GM18909 (cell line): ENCODE measurements around the gene THOP1.
"Not testable (repeated sequence)": the region's sequence is repeated elsewhere in the genome, so short reads cannot be mapped to it uniquely, and the experiment has no call there.

Experiments used
- ATAC-seq: cut with Tn5 transposase; IDR thresholded peaks from one replicate; pipeline ENCODE4 v1.9.1; 2021; ENCODE audit warnings: mild to moderate bottlenecking; ENCODE audit not compliant: unreplicated experiment, poor library complexity

THOP1 gene

DNA sequence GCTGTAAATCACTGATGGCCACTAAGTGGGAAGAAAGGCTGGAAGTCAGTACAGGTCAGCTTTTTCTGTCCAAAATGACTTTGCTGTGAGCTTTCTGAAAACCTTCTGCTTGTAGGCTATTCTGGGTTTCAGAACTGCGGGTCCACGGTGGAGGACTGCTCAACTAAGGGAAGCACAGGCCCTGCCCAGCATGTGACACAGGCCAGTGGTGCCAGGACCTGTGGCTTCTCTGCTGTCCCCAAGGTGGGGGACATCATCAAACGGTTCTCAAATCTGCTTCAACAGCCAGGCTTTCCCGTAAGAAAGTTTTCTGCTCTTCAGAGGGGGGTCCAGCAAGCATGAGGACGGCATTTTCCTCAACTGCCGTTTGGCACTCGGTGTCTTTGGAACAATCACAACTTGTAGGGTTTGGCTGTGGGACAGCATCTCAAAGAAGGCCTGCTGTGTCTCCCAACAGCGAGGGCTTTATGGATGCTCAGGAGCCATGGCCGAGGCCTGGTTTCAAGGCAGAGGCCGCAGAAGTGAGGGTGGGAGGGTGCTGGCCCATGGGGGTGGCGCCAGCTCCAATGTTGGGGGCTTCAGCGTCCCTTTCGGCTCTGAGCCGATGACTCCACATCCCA lies 6.1 kb upstream of the THOP1 start:
- no peak for ATAC-seq

DNA sequence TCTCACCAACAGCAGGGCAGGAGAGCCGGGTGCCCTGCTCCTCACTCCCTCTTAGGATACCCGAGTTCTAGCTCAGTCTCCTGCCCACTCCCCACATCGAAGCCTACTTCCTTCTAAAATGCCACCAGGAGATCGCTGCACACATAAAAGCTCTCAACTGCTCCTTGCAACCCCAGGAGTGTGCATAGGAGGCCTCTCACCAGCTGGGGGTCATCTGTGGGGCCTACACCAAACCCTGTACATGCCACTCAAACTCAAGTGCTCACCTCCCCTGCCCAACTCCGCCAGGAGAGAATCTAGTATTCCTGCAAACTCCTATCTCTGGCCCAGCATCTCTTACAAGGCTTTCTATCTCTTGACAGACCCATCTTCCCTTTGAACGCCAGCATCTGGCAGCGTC lies 5.0 kb upstream of the THOP1 start:
- no peak for ATAC-seq

DNA sequence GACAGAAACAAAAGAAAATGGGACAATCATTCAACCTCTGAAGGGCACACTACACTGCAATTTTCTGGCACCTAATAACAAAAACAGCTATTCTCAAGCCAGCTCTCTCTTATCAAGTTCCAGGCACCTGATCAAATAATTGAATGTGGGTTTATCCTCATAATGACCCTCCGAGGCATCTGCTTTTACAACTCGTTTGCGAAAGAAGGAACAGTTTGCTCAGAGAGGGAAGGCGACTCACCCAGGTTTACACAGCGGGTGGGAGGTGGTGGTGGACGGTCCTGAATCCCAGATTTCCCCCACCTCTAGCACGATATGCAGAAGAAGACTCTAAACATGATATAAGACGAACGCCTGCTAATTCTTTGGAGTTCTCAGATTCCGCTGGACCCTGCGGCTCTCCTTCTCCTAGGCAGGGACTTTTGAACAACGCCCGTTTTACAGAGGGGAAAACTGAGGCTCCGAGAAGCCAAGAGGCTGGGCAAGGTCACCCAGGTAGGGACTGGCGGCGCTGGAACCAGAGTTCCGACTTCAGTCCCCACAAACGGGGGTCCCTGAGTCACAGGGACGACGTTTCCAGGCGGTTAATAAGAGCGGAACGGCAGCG lies 2.9 kb upstream of the THOP1 start:
- ATAC-seq: no peak

DNA sequence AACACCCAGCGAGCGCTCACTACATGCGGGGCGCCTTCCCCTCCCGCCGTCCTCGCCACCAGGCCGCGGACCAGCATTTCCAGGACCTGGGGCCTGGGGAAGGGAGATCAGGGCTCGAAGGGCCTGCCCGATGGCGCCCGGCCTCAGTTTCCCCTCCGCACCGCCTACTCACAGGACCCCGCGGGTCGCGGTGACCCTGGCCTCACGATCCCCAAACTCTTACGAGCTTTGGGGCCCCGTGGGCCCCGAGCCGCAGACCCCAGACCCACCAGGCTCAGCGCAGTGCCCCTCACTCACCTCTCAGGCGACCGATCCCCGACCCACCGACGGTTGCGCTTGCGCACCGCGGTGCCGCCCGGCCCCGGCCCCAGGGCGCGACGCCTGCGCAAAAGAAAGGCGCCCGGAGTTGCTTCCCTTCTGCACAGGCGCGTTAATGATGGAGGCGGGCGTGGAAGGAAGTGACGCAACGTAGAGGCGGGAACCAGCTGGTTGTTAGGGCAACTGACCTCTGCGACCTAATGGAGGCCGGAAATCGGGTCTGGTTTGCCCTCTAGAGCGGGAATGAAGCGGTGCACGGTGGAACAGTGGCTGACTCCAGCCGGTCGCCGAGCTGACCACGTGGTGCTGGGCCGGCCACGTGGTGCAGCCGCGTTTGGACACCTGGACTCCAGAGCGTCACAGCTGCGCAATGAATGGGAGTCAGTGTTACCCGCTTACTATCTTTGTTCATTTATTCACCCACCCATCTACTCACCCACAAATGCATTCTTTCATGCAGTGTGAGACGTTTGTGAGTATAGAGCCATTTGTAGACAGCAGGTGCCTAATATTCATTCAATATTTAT lies 2.1 kb upstream of the THOP1 start, which contains the start of gene SGTA:
Gene SGTA, minus strand, starts transcription at position 338 of the 845 bp plus-strand sequence. CDS start 14,205 bp downstream, outside the sequence.
- ATAC-seq: peak; percentile 77

DNA sequence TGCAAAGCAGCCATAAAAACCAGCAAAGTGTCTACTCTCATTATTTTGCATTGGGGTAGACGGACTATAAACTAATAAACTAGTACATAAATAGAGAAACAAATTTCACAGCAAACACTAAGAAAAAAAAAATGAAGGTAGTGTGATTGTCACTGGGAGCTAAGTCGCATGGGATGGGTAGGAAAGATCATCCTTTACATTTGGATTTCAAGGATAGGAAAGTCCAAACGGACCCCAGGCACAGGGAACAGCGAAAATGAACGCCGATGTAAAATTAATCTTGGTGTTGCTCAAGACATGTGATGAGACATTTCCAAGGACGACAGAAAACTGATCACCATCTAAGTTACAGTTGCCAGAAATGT lies 1.5 kb upstream of the THOP1 start:
- no peak for ATAC-seq

DNA sequence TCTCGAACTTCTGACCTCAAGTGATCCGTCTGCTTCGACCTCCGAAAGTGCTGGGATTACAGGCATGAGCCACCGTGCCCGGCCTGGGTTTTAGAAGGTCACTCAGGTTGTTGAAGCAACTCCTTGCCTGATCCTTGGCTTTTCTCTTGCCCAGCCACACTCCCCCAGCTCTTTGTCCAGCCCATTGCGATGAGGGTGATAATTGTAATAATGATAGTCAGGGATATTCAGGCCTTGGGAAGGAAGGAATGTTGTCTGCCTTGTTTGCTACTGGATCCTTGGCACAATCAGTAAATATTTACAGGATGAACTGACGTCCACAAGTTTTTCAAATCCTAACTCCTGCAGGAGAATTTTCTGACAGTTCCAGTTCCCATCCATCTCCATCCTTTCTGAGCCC lies 1.8 kb downstream of the THOP1 start:
- ATAC-seq: no peak

DNA sequence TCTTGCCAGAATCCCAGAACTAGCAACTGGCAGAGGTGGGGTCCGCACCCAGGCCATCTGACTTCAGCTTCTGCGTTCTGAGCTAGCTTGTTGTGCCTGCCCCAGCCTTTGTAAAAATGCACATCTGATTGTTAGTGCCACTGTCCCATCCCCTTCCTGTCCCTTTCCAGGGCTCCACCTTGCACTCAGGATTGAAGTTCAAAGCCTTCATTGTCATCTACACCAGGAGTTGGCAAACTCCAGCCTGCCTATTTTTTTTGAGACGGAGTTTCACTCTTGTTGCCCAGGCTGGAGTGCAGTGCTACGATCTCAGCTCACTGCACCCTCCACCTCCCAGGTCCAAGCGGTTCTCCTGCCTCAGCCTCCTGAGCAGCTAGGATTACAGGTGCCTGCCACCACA lies 2.9 kb downstream of the THOP1 start:
- ATAC-seq: no peak

DNA sequence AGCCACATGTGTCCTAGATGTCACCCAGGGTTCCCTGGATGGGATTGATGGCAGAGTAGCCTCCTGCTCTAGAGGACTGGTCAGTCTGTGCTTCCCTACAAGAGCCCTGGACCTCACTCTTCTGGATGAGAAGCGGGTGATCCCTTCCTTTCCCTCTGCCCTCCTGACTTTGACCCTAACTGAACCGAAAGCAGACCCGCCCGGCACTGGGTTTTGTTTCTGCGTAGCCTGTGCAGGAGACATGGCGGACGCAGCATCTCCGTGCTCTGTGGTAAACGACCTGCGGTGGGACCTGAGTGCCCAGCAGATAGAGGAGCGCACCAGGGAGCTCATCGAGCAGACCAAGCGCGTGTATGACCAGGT lies 4.9 kb downstream of the THOP1 start:
- no peak for ATAC-seq

DNA sequence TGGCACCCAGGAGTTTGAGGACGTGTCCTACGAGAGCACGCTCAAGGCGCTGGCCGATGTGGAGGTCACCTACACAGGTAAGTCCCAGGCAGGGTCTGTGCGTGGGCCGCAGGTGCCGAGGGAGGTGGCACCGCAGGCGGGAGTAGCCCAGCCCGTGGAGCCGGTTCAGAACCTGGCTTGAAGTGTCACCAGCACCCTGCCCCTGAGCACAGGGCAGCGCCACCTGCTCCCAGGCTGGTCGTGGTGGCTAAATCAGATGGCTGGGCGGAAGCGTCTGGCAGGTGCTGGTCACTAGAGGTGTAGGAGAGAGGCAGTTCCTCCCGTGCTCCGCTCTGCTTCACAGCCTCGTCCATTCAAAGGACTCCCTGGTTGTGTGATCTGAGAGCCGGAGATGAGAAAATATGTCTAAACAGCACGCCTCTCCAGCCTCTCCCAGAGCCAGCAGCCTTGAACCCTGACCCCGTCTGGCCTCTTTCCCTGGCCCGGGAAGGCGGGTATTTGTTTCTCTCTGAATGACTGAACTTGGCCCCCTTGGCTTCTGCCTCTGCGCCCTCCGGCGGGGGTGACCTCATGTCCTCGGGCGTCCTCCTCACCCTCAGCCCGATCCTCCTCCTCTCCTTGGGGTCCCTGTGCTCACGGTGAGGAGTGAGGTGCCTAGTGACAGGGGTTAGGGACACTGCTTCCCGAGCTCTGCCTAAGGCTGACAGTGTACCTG lies 5.4 kb downstream of the THOP1 start:
- ATAC-seq: no peak

DNA sequence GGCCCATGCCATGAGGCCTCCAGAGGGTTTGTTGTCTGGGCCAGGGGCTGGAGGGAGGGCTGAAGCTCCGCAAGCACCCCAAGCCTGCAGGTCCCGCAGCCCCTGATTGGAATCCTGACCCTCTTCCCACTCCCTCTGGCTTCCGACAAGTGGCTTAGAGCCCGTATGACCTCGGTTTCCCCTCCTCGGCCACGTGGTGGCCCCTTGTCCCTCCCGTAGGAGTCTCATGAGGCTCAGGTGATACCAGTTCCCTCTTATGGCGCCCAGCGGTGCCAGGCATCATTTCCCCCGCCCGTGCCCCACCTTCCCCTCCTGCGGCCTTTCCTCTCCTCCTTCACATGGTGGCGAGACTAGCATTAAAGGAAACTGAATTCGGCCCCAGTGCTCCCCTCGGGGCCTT lies 6.1 kb downstream of the THOP1 start:
- ATAC-seq: no peak

DNA sequence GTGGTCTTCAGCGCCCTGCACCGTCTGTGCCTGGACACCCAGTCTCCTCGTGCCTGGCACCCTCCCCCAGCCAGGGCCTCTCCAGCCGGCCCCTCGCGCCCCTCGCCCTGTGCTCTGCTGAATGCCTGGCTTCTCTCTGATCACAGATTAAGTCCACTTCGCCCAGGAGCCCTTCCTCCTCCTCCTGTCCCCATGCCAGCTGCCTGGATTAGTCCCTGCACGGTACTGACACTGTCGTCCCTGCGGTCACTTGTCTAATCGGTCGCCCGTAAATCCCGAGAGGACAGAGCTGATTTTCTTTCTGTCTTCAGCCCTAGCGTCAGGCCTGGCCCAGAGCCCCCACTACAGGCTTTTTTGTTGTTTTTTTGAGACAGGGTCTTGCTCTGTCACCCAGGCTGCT lies 6.6 kb downstream of the THOP1 start:
- no peak for ATAC-seq

DNA sequence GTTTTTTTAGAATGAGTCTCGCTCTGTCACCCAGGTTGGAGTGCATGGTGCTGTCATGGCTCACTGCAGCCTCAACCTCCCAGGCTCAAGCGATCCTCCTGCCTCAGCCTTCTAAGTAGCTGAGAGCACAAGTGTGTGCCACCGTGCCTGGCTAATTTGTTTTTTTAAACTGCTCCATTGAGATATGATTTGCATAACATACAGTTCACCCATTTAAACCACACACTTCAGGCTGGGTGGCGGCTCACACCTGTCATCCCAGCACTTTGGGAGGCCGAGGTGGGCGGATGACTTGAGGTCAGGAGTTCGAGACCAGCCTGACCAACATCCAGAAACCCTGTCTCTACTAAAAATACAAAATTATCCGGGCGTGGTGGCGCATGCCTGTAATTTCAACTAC lies 7.4 kb downstream of the THOP1 start:
- not testable (repeated sequence) for ATAC-seq

DNA sequence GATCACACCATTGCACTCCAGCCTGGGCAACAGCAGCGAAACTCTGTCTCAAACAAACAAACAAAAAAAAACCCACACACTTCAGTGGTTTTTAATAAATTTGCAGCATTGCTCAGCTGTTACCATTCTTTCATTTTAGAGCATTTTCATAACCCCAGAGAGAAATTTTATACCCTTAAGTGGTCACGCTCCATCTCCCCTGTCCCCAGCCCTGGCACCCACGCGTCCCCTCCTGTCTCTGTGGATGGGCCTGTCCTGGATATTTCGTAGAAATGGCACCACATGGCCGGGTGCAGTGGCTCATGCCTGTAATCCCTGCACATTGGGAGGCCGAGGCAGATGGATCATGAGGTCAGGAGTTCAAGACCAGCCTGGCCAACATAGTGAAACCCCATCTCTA lies 7.8 kb downstream of the THOP1 start:
- ATAC-seq: no peak

DNA sequence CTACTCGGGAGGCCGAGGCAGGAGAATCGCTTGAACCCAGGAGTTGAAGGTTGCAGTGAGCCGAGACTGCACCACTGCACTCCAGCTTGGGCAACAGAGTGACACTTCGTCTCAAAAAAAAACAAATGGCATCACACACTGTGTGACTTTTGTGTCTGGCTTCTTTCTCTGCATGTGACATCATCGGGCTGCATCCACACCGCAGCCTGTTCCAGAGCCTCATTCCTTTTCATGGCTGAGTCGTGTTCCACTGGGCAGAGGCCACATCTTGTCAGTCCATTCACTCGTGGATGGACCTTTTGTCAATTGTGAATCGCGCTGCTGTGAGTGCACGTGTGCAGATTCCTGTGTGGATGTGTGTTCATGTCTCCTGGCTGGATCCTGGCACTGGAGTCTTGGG lies 8.3 kb downstream of the THOP1 start:
- no peak for ATAC-seq

DNA sequence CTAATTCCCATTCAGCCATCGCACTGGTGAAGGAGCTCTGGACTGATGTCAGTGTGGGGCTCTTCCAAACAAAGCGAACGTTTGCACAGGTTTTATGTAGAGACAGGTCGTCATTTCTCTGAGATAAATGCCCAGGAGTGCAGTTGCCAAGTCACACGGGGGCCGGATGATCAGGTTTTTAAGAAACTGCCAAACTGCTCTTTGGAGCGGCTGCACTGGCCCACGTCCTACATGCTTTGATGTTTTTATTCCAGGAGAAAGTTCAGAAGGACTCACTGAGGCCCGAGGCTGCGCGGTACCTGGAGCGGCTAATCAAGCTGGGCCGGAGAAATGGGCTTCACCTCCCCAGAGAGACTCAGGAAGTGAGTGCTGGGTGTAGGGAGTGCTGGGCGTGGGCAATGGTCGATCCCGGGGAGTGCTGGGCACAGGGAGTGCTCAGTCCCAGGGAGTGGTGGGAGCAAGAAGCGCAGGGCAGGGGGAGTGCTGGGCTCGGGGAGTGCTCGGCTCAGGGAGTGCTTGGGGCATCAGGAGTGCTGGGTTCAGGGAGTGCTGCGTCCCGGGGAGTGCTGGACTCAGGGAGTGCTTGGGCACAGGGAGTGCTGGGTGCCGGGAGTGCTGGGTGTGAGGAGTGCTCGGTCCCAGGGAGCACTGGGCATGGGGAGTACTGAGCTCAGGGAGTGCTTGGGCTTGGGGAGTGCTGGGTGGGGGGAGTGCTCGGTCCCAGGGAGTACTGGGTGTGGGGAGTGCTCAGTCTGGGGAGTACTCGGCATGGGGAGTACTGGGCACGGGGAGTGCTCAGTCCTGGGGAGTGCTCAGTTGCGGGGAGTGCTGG lies 10.7 kb downstream of the THOP1 start:
- no peak for ATAC-seq

DNA sequence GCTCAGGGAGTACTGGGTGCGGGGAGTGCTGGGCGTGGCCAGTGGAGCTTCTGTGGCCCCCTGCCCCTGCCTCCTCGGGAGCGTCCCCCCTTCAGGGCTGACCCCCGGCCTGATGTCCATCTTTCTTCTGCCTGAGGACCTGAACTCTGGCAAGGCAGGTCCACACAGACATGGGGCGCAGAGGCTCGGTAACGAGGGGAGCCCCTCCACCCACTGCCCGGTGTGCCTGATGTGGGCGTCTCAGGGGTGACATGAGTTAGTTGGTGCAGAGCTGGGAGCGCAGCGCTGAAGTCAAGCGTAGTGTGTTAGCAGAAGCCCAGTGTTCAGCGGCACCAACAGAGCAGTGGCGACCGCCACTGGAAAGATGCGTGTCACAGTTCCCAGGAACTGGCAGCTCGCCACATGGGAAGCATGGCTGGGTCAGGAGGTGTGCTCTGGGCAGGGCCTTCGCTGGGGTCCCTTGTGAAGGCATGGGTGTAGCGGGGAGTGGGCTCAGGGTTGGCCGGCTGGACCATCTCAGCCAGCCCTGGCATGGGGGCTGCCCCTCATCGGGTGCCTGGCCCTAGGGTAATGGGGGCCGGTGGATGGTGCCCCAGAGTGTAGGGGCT lies 11.5 kb downstream of the THOP1 start:
- no peak for ATAC-seq

DNA sequence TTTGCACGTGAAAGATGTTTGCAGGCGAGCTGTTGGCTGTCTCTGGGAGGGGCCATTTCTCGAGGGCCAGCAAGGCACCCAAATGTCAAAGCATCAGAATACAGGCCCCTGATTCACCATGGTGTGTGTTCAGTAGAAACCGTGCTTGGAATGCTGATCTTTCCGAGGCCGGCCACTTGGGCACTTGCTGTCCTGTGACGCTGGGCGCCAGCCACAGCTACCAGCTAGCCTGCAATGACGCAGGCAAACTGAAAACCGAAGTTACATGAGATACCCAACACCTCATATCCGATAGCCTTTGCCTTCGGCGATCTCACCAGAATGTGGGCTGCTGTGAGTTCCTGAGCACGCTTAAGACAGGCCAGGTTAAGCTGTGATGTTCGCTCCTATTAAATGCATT lies 12.0 kb downstream of the THOP1 start:
- no peak for ATAC-seq

DNA sequence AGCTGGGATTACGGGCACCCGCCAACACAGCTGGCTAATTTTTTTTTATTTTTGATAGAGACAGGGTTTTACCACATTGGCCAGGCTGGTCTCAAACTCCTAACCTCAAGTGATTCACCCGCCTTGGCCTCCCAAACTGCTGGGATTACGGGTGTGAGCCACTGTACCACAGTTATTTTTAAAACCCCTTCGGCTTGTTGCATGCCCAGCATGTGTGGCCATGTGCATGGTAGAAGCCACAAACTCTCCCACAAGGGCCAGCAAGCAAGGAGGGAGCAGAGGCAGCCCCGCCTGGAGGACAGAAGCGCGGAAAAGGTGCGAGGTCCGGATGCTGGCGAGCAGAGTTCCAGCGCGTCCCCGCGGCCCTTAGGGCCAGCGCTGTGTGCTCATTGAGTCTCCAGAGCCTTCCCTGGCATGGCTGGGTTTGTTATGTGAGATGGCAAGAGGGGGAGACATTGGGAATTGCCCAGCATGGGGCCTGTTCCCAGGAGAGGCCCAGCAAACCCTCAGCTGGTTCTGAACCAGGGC lies 12.9 kb downstream of the THOP1 start:
- no peak for ATAC-seq

DNA sequence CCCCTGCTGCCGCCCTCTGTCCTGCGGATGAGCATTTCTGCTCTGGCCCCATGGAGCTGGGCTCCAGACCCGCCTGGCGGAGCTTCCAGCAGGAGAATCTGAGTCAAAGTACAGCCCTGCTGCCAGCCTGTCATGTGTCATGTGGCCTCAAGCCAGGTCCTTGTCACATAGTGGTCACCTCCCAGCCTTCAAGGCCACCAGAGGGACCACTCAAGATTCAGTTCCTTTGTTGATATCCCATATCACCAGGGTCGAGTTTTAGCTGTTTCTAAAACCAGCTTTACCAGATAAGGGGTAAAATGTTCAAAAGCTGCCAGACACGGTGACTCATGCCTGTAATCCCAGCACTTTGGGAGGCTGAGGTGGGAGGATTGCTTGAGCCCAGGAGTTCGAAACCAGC lies 13.4 kb downstream of the THOP1 start:
- no peak for ATAC-seq
